Adrenal gland (tissue), 12 donors: ENCODE data around the gene ARL9. TPM values are rescaled to one million over a fixed set of nuclear protein-coding genes. Genes with fewer than 3 reads are reported as not detected.

Experiments used
- DNase-seq, 7 donors: peaks; one replicate each; pipeline ENCODE4 v3.0.0-alpha.2; 2019 to 2020
- H3K27ac ChIP-seq, 5 donors: fragments of 200-600 bp; sonication (generic) in 4 of 5; 1 replicate in 3 of 5; 2 replicates in 2 of 5; pipeline versions ENCODE4 v1.5.1 to v1.8.0; 2016 to 2020; ENCODE audit warnings: mild to moderate bottlenecking in 1 of 5
- H3K27me3 ChIP-seq: fragments of 200-600 bp; 2 replicates; pipeline ENCODE4 v1.8.0; 2021
- H3K36me3 ChIP-seq, 2 donors: fragments of 200-600 bp; replicated peaks in 1 of 2; 1 replicate in 1 of 2; 2 replicates in 1 of 2; pipeline versions ENCODE4 v1.5.1 to v1.8.0; 2018 to 2022
- H3K4me1 ChIP-seq, 2 donors: fragments of 200-600 bp; replicated peaks in 1 of 2; 1 replicate in 1 of 2; 2 replicates in 1 of 2; pipeline versions ENCODE4 v1.5.1 to v1.8.0; 2018 to 2021
- H3K4me3 ChIP-seq, 4 donors: fragments of 200-600 bp; sonication (generic) in 3 of 4; one replicate each; pipeline ENCODE4 v1.5.1; 2016 to 2018
- H3K9me3 ChIP-seq, 3 donors: fragments of 200-600 bp; sonication (generic) in 1 of 3; replicated peaks in 1 of 3; 1 replicate in 2 of 3; 2 replicates in 1 of 3; pipeline versions ENCODE4 v1.5.1 to v1.8.0; 2016 to 2021
- POLR2A ChIP-seq, 2 donors: fragments of 450-650 bp; IDR thresholded peaks; one replicate each; pipeline ENCODE4 v1.6.1; 2017; ENCODE audit warnings: antibody characterized with exemption in 2 of 2, mild to moderate bottlenecking in 2 of 2, moderate library complexity in 1 of 2
- WGBS, 4 donors: extraction: QIAGEN DNeasy Blood & Tissue Kit in 2 of 4; methylation state at CpG; one replicate each; pipeline versions ENCODE4 v1.1.5 to v1.1.7; 2013 to 2017; 5-methylcytosine and 5-hydroxymethylcytosine counted together
- intact Hi-C, 2 donors: fragments of 100-400 bp; cut with DNase I; formaldehyde crosslinking; loops; one replicate each; pipeline versions ENCODE4 v1.14.1 to v1.15.0; 2022 to 2023
- polyA plus RNA-seq, 3 donors: library from polyadenylated mRNA; stranded (reverse); fragments of 200-250 nt in 2 of 3; fragments of 350-450 nt in 1 of 3; fragmentation: Illumina TruSeq in 1 of 3; extraction: RNeasy Lipid Tissue Mini Kit (QIAGEN cat#74804) in 1 of 3; gene quantifications; one replicate each; pipeline ENCODE4 v1.2.3, GENCODE V29; 2013 to 2014
- total RNA-seq, 9 donors: library from RNA; depleted of rRNA in 4 of 9; stranded (reverse); fragments of >200 nt in 4 of 9; fragments of 120-200 nt in 1 of 9; fragmentation: NEBNext Ultra II Directional in 1 of 9; extraction: Animal tissue kit (Norgen Biotek cat#: 25700) in 1 of 9; gene quantifications; one replicate each; pipeline versions ENCODE4 v1.1.0 to v1.2.4, GENCODE V29; 2013 to 2023
- TF ChIP-seq, protein P1 (sequence below), 6 experiments: fragments of 450-650 bp in 4 of 6; fragments of 200-600 bp in 2 of 6; sonication (generic) in 1 of 6; IDR thresholded peaks; 1 replicate in 5 of 6; 2 replicates in 1 of 6; pipeline versions ENCODE4 v1.5.1 to v1.8.0; 2016 to 2021; ENCODE audit warnings: antibody characterized with exemption in 6 of 6, mild to moderate bottlenecking in 2 of 6, moderate library complexity in 1 of 6
- donor health status: healthy with polysubstance abuse.
- donor health status: Bipolar disorder and iron deficiency.
- donor health status: DM: yes; HTN: yes; CAD: no.
- donor health status: DM: no; HTN: no; CAD: no.
- donor health status: DM: no; HTN: no; CAD: no.
- donor health status: DM: yes; HTN: yes; CAD: no.

ARL9 gene
- total and polyA plus RNA-seq, 12 donors: 0.28 to 1.2 (median 0.65) TPM; not detected in 3

DNA sequence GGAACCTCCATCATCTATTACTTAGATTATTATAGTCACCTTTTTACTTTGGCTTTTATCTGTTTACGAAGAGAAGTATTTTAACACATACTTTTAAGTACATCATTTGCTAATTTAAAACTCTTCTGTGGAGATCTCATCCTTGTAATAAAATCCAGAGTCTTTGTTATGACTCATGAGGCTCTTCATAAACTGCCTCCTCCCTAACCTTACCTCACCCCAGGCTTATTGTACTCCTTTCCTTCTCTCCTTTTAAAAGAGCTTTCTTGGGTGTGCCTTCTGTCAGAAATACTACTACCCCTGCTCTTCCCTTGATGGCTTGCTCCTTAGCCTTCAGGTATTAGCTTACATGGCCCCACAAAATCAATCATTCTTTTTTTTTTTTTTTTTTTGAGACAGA lies 6.6 kb downstream of the ARL9 start:
- no peak overlapping the region for H3K27ac ChIP-seq
- no peak overlapping the region for H3K4me3 ChIP-seq
- DNase-seq: no peak
- WGBS, 4 donors: 86 to 100% (median 94%) methylated on average over 1 of the region's 1 CpG
- H3K4me1 ChIP-seq: no peaks in the 10 kb centered on the region
- intact Hi-C loops: no loop called here
- no peak for TF ChIP-seq POLR2A (IDR thresholded peaks at IDR 0.05)
- TF ChIP-seq, protein P1, sequence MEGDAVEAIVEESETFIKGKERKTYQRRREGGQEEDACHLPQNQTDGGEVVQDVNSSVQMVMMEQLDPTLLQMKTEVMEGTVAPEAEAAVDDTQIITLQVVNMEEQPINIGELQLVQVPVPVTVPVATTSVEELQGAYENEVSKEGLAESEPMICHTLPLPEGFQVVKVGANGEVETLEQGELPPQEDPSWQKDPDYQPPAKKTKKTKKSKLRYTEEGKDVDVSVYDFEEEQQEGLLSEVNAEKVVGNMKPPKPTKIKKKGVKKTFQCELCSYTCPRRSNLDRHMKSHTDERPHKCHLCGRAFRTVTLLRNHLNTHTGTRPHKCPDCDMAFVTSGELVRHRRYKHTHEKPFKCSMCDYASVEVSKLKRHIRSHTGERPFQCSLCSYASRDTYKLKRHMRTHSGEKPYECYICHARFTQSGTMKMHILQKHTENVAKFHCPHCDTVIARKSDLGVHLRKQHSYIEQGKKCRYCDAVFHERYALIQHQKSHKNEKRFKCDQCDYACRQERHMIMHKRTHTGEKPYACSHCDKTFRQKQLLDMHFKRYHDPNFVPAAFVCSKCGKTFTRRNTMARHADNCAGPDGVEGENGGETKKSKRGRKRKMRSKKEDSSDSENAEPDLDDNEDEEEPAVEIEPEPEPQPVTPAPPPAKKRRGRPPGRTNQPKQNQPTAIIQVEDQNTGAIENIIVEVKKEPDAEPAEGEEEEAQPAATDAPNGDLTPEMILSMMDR (IDR thresholded peaks at IDR 0.05): no peak
- H3K9me3 ChIP-seq: no peaks in the 10 kb centered on the region
- H3K36me3 ChIP-seq: no peaks in the 10 kb centered on the region
- no peaks in the 10 kb centered on the region for H3K27me3 ChIP-seq

DNA sequence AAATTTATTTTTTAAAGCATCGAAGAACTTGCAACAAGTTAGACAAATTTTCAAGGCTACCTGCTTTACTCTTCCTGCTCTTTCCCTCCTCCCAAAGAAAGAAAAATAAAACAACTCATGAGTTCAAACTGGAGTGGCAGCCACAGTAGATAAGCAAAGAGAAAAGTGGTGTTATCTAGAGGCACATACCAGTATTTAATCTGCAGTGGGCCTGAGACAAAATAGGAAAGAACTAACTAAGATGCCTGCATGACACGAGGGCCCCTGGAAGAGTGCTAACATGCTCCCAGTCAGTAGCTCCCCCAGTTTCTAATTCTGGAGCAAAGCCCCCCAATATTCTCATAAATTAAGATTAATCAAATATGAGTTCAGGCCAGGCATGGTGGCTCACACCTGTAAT lies 7.9 kb downstream of the ARL9 start:
- intact Hi-C loops: no loop called here
- no peaks in the 10 kb centered on the region for H3K4me1 ChIP-seq
- H3K9me3 ChIP-seq: no peaks in the 10 kb centered on the region
- H3K27me3 ChIP-seq: no peaks in the 10 kb centered on the region
- no peak for TF ChIP-seq POLR2A (IDR thresholded peaks at IDR 0.05)
- TF ChIP-seq, protein P1 (IDR thresholded peaks at IDR 0.05): no peak
- DNase-seq: no peak
- H3K27ac ChIP-seq: no peak overlapping the region
- WGBS, 4 donors: 49 to 63% (median 59%) methylated on average over 2 of the region's 2 CpGs
- H3K36me3 ChIP-seq: no peaks in the 10 kb centered on the region
- H3K4me3 ChIP-seq: no peak overlapping the region

DNA sequence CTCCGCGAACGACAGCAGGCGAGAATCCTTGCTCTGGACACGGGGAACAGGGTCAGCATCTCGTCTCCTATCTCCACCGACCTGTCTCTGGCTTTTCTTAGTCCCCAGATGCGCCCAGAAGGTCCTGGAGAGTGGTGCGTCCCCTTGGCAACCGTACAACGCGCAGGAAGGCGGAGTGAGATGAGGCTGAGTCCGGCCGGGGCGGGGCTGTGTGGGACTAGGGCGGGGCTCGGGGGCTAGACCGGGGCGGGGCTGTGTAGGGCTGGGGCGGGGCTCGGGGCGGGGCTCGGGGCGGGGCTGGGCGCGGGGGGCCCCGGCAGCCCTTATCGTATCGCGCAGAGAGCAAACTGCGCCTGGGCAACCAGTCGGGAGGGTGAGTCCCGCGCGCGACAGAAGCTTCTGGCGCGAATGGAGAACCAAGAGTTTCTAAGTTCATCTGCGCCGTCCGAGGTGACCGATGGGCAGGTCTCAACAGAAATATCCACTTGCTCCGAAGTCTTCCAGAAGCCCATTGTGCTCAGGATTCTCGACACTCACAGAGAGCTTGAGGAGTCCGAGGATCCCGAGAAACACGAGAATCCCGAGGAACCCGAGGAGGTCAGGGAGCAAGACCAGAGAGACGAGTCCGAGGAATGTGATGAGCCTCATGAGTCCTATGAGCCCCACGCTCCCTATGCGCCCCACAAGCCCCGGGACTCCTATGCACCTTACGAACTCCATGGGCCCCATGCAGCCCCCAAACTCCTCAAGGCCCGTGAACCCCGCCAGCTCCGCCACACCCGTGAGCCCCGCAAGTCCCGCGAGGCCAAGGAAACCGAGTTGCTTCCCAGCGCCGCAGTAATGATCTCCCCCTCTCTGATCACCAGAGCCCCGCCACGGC lies 24.9 kb downstream of the ARL9 start:
- DNase-seq: peak; percentile 87 to 95 (median 92)
- Histone ChIP-seq H3K4me3 (peak overlapping the region in 2 of 4 donors; percentile 47 to 57), H3K9me3 (no peaks in the 10 kb centered on the region), H3K27ac (no peak overlapping the region), H3K36me3 (no peaks in the 10 kb centered on the region), H3K4me1 (peaks cover 0 to 5% of the 10 kb centered on the region in 2 donors), H3K27me3 (no peaks in the 10 kb centered on the region)
- 3 to 11% (median 6%) methylated on average over 28 to 68 of the region's 68 CpGs for WGBS, 4 donors
- TF ChIP-seq POLR2A (IDR thresholded peaks at IDR 0.05): no peak
- TF ChIP-seq, protein P1 (IDR thresholded peaks at IDR 0.05): no peak
- intact Hi-C loops: no loop called here

DNA sequence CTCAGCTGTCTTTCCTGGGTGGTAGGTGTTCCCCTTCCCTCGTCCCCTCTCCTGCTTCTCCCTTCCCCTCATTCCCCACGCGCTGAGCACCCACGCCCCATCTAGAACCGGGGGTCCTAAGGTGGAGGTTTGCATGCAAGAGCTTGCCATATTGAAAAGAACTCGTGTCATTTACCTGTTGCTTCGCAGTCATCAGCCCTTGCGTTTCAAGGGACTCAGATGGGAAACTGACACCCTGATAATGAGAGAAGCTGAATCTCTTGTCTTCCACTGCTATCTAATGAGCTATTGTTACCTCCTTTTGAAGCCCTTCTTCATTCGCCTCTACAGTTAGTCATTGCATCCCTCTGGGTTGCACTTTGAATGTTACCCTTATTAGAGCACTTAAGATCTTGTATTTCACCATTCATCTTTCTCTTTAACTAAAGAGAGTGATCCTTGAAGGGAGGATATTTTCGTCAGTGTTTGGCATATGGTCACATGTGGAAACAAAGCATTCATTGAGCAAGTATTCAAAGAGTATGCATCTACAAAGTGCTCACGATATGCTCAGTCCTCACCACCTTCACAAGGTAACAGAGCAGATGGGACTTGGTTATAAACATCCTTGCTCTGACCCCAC lies 25.7 kb downstream of the ARL9 start:
- Histone ChIP-seq H3K27ac (no peak overlapping the region), H3K4me1 (peaks cover 0 to 5% of the 10 kb centered on the region in 2 donors), H3K27me3 (no peaks in the 10 kb centered on the region), H3K4me3 (peak overlapping the region in 1 of 4 donors; percentile 57), H3K36me3 (no peaks in the 10 kb centered on the region), H3K9me3 (no peaks in the 10 kb centered on the region)
- no peak for DNase-seq
- TF ChIP-seq, protein P1 (IDR thresholded peaks at IDR 0.05): no peak
- no peak for TF ChIP-seq POLR2A (IDR thresholded peaks at IDR 0.05)
- intact Hi-C loops: no loop called here
- WGBS, 4 donors: 41 to 49% (median 46%) methylated on average over 11 of the region's 11 CpGs
